WTC11 (cell line): ENCODE results near the gene DRAXIN. TPM values are rescaled to one million over a fixed set of nuclear protein-coding genes. Genes with fewer than 3 reads are reported as not detected.

ENCODE experiments used
- CDX4 ChIP-seq: fragments of 250-450 bp; sonication (Bioruptor Pico); IDR thresholded peaks from 2 replicates; pipeline ENCODE4 v1.9.0; 2021; ENCODE audit warnings: moderate library complexity, mild to moderate bottlenecking, inconsistent platforms, borderline replicate concordance
- CREM ChIP-seq: sonication (generic); formaldehyde crosslinking; IDR thresholded peaks from 2 replicates; pipeline ENCODE4 v1.8.1; 2022; ENCODE audit warnings: mild to moderate bottlenecking, missing genetic modification reagents, moderate library complexity
- ELF4 ChIP-seq: sonication (generic); formaldehyde crosslinking; IDR thresholded peaks from 2 replicates; pipeline ENCODE4 v1.8.1; 2022; ENCODE audit warnings: low read depth, mild to moderate bottlenecking, moderate library complexity, missing genetic modification reagents
- EMX1 ChIP-seq: fragments of 250-450 bp; sonication (Bioruptor Pico); IDR thresholded peaks from 2 replicates; pipeline ENCODE4 v1.8.0; 2021; ENCODE audit warnings: mild to moderate bottlenecking
- ETV6 ChIP-seq: sonication (generic); formaldehyde crosslinking; IDR thresholded peaks from 2 replicates; pipeline ENCODE4 v1.8.1; 2022; ENCODE audit warnings: mild to moderate bottlenecking, missing genetic modification reagents
- FOXK1 ChIP-seq: sonication (generic); formaldehyde crosslinking; IDR thresholded peaks from 2 replicates; pipeline ENCODE4 v1.8.0; 2022; ENCODE audit warnings: mild to moderate bottlenecking, moderate library complexity, missing genetic modification reagents
- FOXP1 ChIP-seq: sonication (generic); formaldehyde crosslinking; IDR thresholded peaks from 2 replicates; pipeline ENCODE4 v1.8.0; 2022; ENCODE audit warnings: missing genetic modification reagents, mild to moderate bottlenecking, moderate library complexity, borderline replicate concordance
- GRHL2 ChIP-seq: fragments of 250-450 bp; sonication (Bioruptor Pico); IDR thresholded peaks from 2 replicates; pipeline ENCODE4 v1.8.0; 2022; ENCODE audit warnings: mild to moderate bottlenecking, moderate library complexity; ENCODE audit not compliant: insufficient replicate concordance, severe bottlenecking
- IRF2 ChIP-seq: sonication (generic); formaldehyde crosslinking; IDR thresholded peaks from 2 replicates; pipeline ENCODE4 v1.8.0; 2022; ENCODE audit warnings: low read depth, missing genetic modification reagents, borderline replicate concordance
- NFE2L1 ChIP-seq: sonication (generic); formaldehyde crosslinking; IDR thresholded peaks from 2 replicates; pipeline ENCODE4 v1.8.1; 2023; ENCODE audit warnings: missing genetic modification reagents
- OVOL2 ChIP-seq: fragments of 250-450 bp; sonication (Bioruptor Pico); IDR thresholded peaks from 2 replicates; pipeline ENCODE4 v1.9.0; 2021; ENCODE audit warnings: mild to moderate bottlenecking, borderline replicate concordance
- SMAD3 ChIP-seq: sonication (generic); formaldehyde crosslinking; IDR thresholded peaks from 2 replicates; pipeline ENCODE4 v1.8.0; 2022; ENCODE audit warnings: missing genetic modification reagents, mild to moderate bottlenecking, borderline replicate concordance
- SMAD4 ChIP-seq: sonication (generic); formaldehyde crosslinking; IDR thresholded peaks from 2 replicates; pipeline ENCODE4 v1.8.0; 2022; ENCODE audit warnings: mild to moderate bottlenecking, missing genetic modification reagents
- SOX15 ChIP-seq: fragments of 250-450 bp; sonication (Bioruptor Pico); IDR thresholded peaks from 2 replicates; pipeline ENCODE4 v1.9.0; 2021; ENCODE audit warnings: mild to moderate bottlenecking
- SP1 ChIP-seq: sonication (generic); formaldehyde crosslinking; conservative IDR thresholded peaks from 2 replicates; pipeline ENCODE4 v1.8.1; 2022; ENCODE audit warnings: missing genetic modification reagents
- TCF7 ChIP-seq: sonication (generic); formaldehyde crosslinking; IDR thresholded peaks from 2 replicates; pipeline ENCODE4 v1.8.0; 2022; ENCODE audit warnings: mild to moderate bottlenecking, low read depth, missing genetic modification reagents, moderate library complexity
- TEAD1 ChIP-seq: sonication (generic); formaldehyde crosslinking; IDR thresholded peaks from 2 replicates; pipeline ENCODE4 v1.8.0; 2022; ENCODE audit warnings: mild to moderate bottlenecking, missing genetic modification reagents
- USF2 ChIP-seq: sonication (generic); formaldehyde crosslinking; IDR thresholded peaks from 2 replicates; pipeline ENCODE4 v1.8.1; 2023; ENCODE audit warnings: mild to moderate bottlenecking, missing genetic modification reagents, moderate library complexity
- ZBTB21 ChIP-seq: sonication (generic); formaldehyde crosslinking; IDR thresholded peaks from 2 replicates; pipeline ENCODE4 v1.8.1; 2023; ENCODE audit warnings: mild to moderate bottlenecking, missing genetic modification reagents, borderline replicate concordance
- ZNF138 ChIP-seq: sonication (generic); formaldehyde crosslinking; conservative IDR thresholded peaks from 2 replicates; pipeline ENCODE4 v1.8.1; 2022; ENCODE audit warnings: mild to moderate bottlenecking, moderate library complexity, missing genetic modification reagents
- ZNF219 ChIP-seq: sonication (generic); formaldehyde crosslinking; IDR thresholded peaks from 2 replicates; pipeline ENCODE4 v1.8.0; 2023; ENCODE audit warnings: missing genetic modification reagents, mild to moderate bottlenecking, borderline replicate concordance
- ZNF263 ChIP-seq: sonication (generic); formaldehyde crosslinking; IDR thresholded peaks from 2 replicates; pipeline ENCODE4 v1.8.1; 2022; ENCODE audit warnings: low read depth, mild to moderate bottlenecking, moderate library complexity, missing genetic modification reagents
- ZNF396 ChIP-seq: fragments of 250-450 bp; sonication (Bioruptor Pico); IDR thresholded peaks from 2 replicates; pipeline ENCODE4 v1.8.0; 2021; ENCODE audit warnings: mild to moderate bottlenecking, moderate library complexity, borderline replicate concordance
- ZNF416 ChIP-seq: fragments of 250-450 bp; sonication (Bioruptor Pico); IDR thresholded peaks from 2 replicates; pipeline ENCODE4 v1.9.0; 2021; ENCODE audit warnings: mild to moderate bottlenecking, inconsistent platforms
- ZNF423 ChIP-seq: fragments of 250-450 bp; sonication (Bioruptor Pico); IDR thresholded peaks from 2 replicates; pipeline ENCODE4 v2.1.2; 2022; ENCODE audit warnings: mild to moderate bottlenecking, moderate library complexity
- ZNF671 ChIP-seq: fragments of 250-450 bp; sonication (Bioruptor Pico); IDR thresholded peaks from 2 replicates; pipeline ENCODE4 v1.8.0; 2021; ENCODE audit warnings: mild to moderate bottlenecking
- total RNA-seq: library from RNA; stranded (reverse); gene quantifications from 3 replicates; pipeline ENCODE4 v1.2.3, GENCODE V29; 2021
- TF ChIP-seq, protein P1 (sequence below): sonication (generic); formaldehyde crosslinking; IDR thresholded peaks from 2 replicates; pipeline ENCODE4 v1.8.1; 2023; ENCODE audit warnings: mild to moderate bottlenecking, missing genetic modification reagents
- TF ChIP-seq, protein P2 (sequence below): sonication (generic); formaldehyde crosslinking; IDR thresholded peaks from 2 replicates; pipeline ENCODE4 v1.8.0; 2022; ENCODE audit warnings: mild to moderate bottlenecking, missing genetic modification reagents
- TF ChIP-seq, protein P3 (sequence below): fragments of 250-450 bp; sonication (Bioruptor Pico); IDR thresholded peaks from 2 replicates; pipeline ENCODE4 v1.9.0; 2021; ENCODE audit warnings: mild to moderate bottlenecking
- TF ChIP-seq, protein P4 (sequence below): sonication (generic); formaldehyde crosslinking; IDR thresholded peaks from 2 replicates; pipeline ENCODE4 v1.8.0; 2023; ENCODE audit warnings: missing genetic modification reagents
- TF ChIP-seq, protein P5 (sequence below): sonication (generic); formaldehyde crosslinking; IDR thresholded peaks from 2 replicates; pipeline ENCODE4 v1.8.1; 2022; ENCODE audit warnings: low read depth, missing genetic modification reagents, borderline replicate concordance
- TF ChIP-seq, protein P6 (sequence below): sonication (generic); formaldehyde crosslinking; IDR thresholded peaks from 2 replicates; pipeline ENCODE4 v1.8.0; 2023; ENCODE audit warnings: mild to moderate bottlenecking, missing genetic modification reagents

DRAXIN gene
- total RNA-seq, 1 experiment from 2014 or later, result 12.0 TPM

GRCh38 chr1:11650331-11650991 is 41.0 kb upstream of the DRAXIN start (continued):
- TF ChIP-seq NFE2L1 (CRISPR knock-in tag) (no peak), CDX4 (no peak), SMAD4 (CRISPR knock-in tag) (no peak), SOX15 (CRISPR knock-in tag) (no peak), IRF2 (CRISPR knock-in tag) (no peak), EMX1 (CRISPR knock-in tag) (no peak), FOXK1 (CRISPR knock-in tag) (0 out of 2 replicates have a peak, but pooled peaks have one; percentile 48), ZNF416 (CRISPR knock-in tag) (no peak), ZNF263 (CRISPR knock-in tag) (peak; percentile 95), ZNF219 (no peak), TEAD1 (no peak; the same call in 1 of the 2 replicates), USF2 (CRISPR knock-in tag) (no peak), TCF7 (CRISPR knock-in tag) (no peak), ZNF396 (no peak), GRHL2 (CRISPR knock-in tag) (no peak), CREM (no peak), SP1 (CRISPR knock-in tag) (0 out of 2 replicates have a peak, but pooled peaks have one; percentile 55), ZNF671 (CRISPR knock-in tag) (no peak), ZNF138 (CRISPR knock-in tag) (no peak), SMAD3 (CRISPR knock-in tag) (no peak), FOXP1 (CRISPR knock-in tag) (peak; percentile 83; the same call in 1 of the 2 replicates), ZNF423 (CRISPR knock-in tag) (peak; percentile 81), ELF4 (CRISPR knock-in tag) (no peak), ETV6 (peak; percentile 84; the same call in 1 of the 2 replicates), OVOL2 (no peak), ZBTB21 (no peak)
- TF ChIP-seq, protein P1, sequence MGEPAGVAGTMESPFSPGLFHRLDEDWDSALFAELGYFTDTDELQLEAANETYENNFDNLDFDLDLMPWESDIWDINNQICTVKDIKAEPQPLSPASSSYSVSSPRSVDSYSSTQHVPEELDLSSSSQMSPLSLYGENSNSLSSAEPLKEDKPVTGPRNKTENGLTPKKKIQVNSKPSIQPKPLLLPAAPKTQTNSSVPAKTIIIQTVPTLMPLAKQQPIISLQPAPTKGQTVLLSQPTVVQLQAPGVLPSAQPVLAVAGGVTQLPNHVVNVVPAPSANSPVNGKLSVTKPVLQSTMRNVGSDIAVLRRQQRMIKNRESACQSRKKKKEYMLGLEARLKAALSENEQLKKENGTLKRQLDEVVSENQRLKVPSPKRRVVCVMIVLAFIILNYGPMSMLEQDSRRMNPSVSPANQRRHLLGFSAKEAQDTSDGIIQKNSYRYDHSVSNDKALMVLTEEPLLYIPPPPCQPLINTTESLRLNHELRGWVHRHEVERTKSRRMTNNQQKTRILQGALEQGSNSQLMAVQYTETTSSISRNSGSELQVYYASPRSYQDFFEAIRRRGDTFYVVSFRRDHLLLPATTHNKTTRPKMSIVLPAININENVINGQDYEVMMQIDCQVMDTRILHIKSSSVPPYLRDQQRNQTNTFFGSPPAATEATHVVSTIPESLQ (CRISPR knock-in tag), result no peak
- TF ChIP-seq, protein P2, sequence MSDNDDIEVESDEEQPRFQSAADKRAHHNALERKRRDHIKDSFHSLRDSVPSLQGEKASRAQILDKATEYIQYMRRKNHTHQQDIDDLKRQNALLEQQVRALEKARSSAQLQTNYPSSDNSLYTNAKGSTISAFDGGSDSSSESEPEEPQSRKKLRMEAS (CRISPR knock-in tag), result peak; percentile 53; the same call in 1 of the 2 replicates
- TF ChIP-seq, protein P3, sequence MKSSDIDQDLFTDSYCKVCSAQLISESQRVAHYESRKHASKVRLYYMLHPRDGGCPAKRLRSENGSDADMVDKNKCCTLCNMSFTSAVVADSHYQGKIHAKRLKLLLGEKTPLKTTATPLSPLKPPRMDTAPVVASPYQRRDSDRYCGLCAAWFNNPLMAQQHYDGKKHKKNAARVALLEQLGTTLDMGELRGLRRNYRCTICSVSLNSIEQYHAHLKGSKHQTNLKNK, result no peak
- TF ChIP-seq, protein P4, sequence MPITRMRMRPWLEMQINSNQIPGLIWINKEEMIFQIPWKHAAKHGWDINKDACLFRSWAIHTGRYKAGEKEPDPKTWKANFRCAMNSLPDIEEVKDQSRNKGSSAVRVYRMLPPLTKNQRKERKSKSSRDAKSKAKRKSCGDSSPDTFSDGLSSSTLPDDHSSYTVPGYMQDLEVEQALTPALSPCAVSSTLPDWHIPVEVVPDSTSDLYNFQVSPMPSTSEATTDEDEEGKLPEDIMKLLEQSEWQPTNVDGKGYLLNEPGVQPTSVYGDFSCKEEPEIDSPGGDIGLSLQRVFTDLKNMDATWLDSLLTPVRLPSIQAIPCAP (CRISPR knock-in tag), result no peak
- TF ChIP-seq, protein P5, sequence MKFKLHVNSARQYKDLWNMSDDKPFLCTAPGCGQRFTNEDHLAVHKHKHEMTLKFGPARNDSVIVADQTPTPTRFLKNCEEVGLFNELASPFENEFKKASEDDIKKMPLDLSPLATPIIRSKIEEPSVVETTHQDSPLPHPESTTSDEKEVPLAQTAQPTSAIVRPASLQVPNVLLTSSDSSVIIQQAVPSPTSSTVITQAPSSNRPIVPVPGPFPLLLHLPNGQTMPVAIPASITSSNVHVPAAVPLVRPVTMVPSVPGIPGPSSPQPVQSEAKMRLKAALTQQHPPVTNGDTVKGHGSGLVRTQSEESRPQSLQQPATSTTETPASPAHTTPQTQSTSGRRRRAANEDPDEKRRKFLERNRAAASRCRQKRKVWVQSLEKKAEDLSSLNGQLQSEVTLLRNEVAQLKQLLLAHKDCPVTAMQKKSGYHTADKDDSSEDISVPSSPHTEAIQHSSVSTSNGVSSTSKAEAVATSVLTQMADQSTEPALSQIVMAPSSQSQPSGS (CRISPR knock-in tag), result no peak
- TF ChIP-seq, protein P6, sequence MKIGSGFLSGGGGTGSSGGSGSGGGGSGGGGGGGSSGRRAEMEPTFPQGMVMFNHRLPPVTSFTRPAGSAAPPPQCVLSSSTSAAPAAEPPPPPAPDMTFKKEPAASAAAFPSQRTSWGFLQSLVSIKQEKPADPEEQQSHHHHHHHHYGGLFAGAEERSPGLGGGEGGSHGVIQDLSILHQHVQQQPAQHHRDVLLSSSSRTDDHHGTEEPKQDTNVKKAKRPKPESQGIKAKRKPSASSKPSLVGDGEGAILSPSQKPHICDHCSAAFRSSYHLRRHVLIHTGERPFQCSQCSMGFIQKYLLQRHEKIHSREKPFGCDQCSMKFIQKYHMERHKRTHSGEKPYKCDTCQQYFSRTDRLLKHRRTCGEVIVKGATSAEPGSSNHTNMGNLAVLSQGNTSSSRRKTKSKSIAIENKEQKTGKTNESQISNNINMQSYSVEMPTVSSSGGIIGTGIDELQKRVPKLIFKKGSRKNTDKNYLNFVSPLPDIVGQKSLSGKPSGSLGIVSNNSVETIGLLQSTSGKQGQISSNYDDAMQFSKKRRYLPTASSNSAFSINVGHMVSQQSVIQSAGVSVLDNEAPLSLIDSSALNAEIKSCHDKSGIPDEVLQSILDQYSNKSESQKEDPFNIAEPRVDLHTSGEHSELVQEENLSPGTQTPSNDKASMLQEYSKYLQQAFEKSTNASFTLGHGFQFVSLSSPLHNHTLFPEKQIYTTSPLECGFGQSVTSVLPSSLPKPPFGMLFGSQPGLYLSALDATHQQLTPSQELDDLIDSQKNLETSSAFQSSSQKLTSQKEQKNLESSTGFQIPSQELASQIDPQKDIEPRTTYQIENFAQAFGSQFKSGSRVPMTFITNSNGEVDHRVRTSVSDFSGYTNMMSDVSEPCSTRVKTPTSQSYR (CRISPR knock-in tag), result no peak
